ENCODE results near the gene IFI27L1. TPM values are rescaled to one million over a fixed set of nuclear protein-coding genes. Genes with fewer than 3 reads are reported as not detected.

Gene IFI27L1
- total and polyA plus RNA-seq, 2 donors (not counting 1 experiment from before 2014, with no cell fraction given): 6.5 to 6.7 TPM

DNA sequence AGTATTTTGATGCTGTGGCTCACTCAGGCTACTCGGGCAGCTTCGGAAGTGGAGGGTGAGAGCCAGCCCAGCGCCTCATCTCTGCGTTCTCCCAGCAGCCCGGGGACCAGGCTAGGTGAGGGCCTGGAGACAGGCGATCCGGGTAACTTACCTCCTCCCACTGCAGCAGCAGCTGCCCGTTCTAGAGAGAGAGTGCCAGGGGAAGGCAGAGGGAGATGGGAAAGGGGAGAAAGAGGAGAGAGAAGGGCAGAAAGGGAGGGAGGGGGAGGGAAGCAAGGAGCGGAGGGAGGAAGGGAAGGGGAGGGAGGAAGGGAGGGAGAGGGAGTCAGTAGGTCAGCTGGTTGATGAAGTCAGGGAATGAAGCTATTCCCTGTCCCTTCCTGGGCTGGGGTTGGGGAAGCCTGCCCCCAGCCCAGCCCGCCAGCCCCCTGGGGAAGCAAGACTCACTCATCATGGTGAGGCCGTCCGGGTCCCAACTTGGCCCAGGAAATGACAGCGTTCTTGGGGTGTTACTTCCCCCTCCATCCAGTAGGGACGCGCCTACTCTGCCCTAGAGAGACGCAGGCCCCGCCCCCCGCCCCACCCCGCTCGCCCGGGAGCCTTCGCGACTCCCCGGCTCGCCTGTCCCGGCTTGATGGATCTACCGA lies 48.1 kb downstream of the IFI27L1 start, which contains the start of gene IFI27L2:
Gene IFI27L2, minus strand, starts transcription at position 494 of the 647 bp plus-strand sequence. Its CDS starts 40 bp downstream, at position 454.
- WGBS (ENCODE audit: insufficient coverage): under 1% methylated on average over 18 of the region's 27 CpGs
- TF ChIP-seq EZH2 (IDR thresholded peaks at IDR 0.05; ENCODE audit: borderline replicate concordance, insufficient read depth, low read depth, low read length, poor library complexity, severe bottlenecking): no peak
- TF ChIP-seq, protein P1, sequence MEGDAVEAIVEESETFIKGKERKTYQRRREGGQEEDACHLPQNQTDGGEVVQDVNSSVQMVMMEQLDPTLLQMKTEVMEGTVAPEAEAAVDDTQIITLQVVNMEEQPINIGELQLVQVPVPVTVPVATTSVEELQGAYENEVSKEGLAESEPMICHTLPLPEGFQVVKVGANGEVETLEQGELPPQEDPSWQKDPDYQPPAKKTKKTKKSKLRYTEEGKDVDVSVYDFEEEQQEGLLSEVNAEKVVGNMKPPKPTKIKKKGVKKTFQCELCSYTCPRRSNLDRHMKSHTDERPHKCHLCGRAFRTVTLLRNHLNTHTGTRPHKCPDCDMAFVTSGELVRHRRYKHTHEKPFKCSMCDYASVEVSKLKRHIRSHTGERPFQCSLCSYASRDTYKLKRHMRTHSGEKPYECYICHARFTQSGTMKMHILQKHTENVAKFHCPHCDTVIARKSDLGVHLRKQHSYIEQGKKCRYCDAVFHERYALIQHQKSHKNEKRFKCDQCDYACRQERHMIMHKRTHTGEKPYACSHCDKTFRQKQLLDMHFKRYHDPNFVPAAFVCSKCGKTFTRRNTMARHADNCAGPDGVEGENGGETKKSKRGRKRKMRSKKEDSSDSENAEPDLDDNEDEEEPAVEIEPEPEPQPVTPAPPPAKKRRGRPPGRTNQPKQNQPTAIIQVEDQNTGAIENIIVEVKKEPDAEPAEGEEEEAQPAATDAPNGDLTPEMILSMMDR (IDR thresholded peaks at IDR 0.05): peak; percentile 45
- Mint-ChIP-seq H3K27me3 (peaks cover 10% of the 10 kb centered on the region), H3K27ac (peak within 1 kb of the TSS; percentile 68), H3K4me3 (peak within 1 kb of the TSS; percentile 94), H3K4me1 (peaks cover 14% of the 10 kb centered on the region), H3K9me3 (ENCODE audit: insufficient read depth) (no peaks in the 10 kb centered on the region)
- Histone ChIP-seq H3K9me3 (ENCODE audit: control extremely low read depth in 1 of 3, control insufficient read depth in 2 of 3, insufficient read depth in 1 of 3, low read length in 2 of 3) (no peaks in the 10 kb centered on the region), H3K9ac (ENCODE audit: low read length) (peak within 1 kb of the TSS; percentile 69), H3K27ac (ENCODE audit: low read length in 2 of 2) (peak within 1 kb of the TSS; percentile 35 to 44), H3K4me2 (replicated peaks; ENCODE audit: low read depth, low read length, poor library complexity, severe bottlenecking) (peak within 1 kb of the TSS; percentile 91), H2AFZ (ENCODE audit: insufficient read depth, low read depth, low read length, poor library complexity, severe bottlenecking) (peak within 1 kb of the TSS; percentile 91), H3K27me3 (replicated peaks in 1 of 4; ENCODE audit: control extremely low read depth in 1 of 4, control insufficient read depth in 3 of 4, insufficient read depth in 4 of 4, low read length in 3 of 4) (peaks cover 0 to 4% (median 0%) of the 10 kb centered on the region in 4 experiments), H3K79me2 (ENCODE audit: control insufficient read depth, insufficient read depth, low read length) (no peaks in the 10 kb centered on the region), H3K36me3 (replicated peaks in 1 of 2; ENCODE audit: control extremely low read depth in 1 of 2, control insufficient read depth in 1 of 2, extremely low read depth in 1 of 2, insufficient read depth in 2 of 2, low read length in 1 of 2) (peaks cover 0 to 3% of the 10 kb centered on the region in 2 experiments), H4K20me1 (ENCODE audit: control insufficient read depth, insufficient read depth, low read length, poor library complexity, severe bottlenecking) (no peaks in the 10 kb centered on the region), H3K4me3 (ENCODE audit: control extremely low read depth in 1 of 5, extremely low read depth in 1 of 5, insufficient read depth in 1 of 5, low read depth in 2 of 5, low read length in 4 of 5) (peak within 1 kb of the TSS; percentile 57 to 85 (median 65)), H3K4me1 (ENCODE audit: control insufficient read depth in 2 of 2, insufficient read depth in 2 of 2, low read length in 2 of 2) (peaks cover 12 to 18% of the 10 kb centered on the region in 2 donors)
- POLR2A ChIA-PET: interaction anchor here (0.6 to 1.2 kb wide), 3 partner anchors 37 to 90 kb away, joined by 6 to 10 read pairs (median 8); no protein-coding TSS in a partner anchor
- intact Hi-C loops (cut with micrococcal nuclease): loop anchor here (1.0 kb wide), 1 partner anchor 48 kb away; the partner anchor contains the start of genes DDX24 and IFI27L1
- CTCF ChIA-PET: interaction anchor here (0.8 to 3.0 kb wide), 7 partner anchors 15 to 189 kb away, joined by 3 to 19 read pairs (median 4); no protein-coding TSS in a partner anchor
- ATAC-seq (ENCODE audit: low read depth) (peak; percentile 98), DNase-seq (peak; percentile 80)

Measured in B cell (primary cell).